ENCODE data around the gene PLXNA2. TPM values are rescaled to one million over a fixed set of nuclear protein-coding genes. Genes with fewer than 3 reads are reported as not detected.

The PLXNA2 gene
- polyA plus RNA-seq, 1 of the 3 experiments (the other 2 are of a cell fraction): 8.5 TPM

DNA sequence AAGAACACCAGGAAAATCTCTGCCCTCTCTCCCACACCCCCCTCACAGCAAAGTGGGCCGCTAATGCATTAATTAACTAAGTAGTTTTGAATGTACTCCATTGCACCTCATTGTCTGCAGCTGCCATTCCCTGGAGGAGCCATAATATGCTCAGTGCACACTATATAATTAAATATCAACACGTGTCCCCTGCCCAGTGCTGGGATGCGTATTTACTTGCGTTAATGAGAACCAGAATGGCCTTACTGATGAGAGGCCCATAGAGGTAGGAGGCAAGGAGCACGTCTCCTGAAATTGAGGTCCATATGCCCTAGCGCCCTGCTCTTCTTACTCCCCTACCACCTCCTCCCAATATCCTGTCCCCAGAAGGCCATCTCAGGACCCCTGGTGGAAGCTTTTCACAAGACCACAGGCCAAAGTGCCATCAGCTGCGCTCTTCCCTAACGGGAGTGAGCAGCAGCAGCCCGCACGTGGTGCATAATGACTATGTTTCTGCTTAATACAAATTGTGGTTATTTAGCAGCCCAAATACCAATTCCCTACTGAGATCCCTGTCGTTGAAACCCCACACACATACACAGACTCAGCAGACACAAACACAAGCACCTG lies 76.8 kb downstream of the PLXNA2 start:
- H3K4me3 ChIP-seq (ENCODE audit: low read depth in 2 of 2, low read length in 1 of 2): no peak overlapping the region
- peaks cover 4 to 7% of the 10 kb centered on the region in 2 experiments for H3K36me3 ChIP-seq (replicated peaks in 1 of 2; ENCODE audit: control insufficient read depth in 1 of 2, insufficient read depth in 2 of 2, low read length in 1 of 2)
- H3K79me2 ChIP-seq (ENCODE audit: insufficient read depth): peaks cover 58% of the 10 kb centered on the region
- peak in 1 of 2 experiments; percentile 57; a peak in 1 of 4 replicates for TF ChIP-seq EP300 (IDR thresholded peaks at IDR 0.05; ENCODE audit: borderline replicate concordance in 1 of 2, low read depth in 1 of 2, low read length in 1 of 2)
- no peak for TF ChIP-seq EZH2phosphoT487 (IDR thresholded peaks at IDR 0.05; ENCODE audit: borderline replicate concordance, low read depth)
- peak; percentile 69; the same call in 1 of the 2 replicates for TF ChIP-seq MXI1 (IDR thresholded peaks at IDR 0.05; ENCODE audit: low read depth, low read length)
- TF ChIP-seq TAF1 (IDR thresholded peaks at IDR 0.05; ENCODE audit: borderline replicate concordance, low read depth, low read length): no peak
- TF ChIP-seq TCF12 (IDR thresholded peaks at IDR 0.05): no peak
- TF ChIP-seq, protein P1, sequence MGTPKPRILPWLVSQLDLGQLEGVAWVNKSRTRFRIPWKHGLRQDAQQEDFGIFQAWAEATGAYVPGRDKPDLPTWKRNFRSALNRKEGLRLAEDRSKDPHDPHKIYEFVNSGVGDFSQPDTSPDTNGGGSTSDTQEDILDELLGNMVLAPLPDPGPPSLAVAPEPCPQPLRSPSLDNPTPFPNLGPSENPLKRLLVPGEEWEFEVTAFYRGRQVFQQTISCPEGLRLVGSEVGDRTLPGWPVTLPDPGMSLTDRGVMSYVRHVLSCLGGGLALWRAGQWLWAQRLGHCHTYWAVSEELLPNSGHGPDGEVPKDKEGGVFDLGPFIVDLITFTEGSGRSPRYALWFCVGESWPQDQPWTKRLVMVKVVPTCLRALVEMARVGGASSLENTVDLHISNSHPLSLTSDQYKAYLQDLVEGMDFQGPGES (IDR thresholded peaks at IDR 0.05; ENCODE audit: low read depth, low read length): no peak
- no peak for TF ChIP-seq FOSL2 (IDR thresholded peaks at IDR 0.05; ENCODE audit: borderline replicate concordance, low read depth)
- TF ChIP-seq, protein P2, sequence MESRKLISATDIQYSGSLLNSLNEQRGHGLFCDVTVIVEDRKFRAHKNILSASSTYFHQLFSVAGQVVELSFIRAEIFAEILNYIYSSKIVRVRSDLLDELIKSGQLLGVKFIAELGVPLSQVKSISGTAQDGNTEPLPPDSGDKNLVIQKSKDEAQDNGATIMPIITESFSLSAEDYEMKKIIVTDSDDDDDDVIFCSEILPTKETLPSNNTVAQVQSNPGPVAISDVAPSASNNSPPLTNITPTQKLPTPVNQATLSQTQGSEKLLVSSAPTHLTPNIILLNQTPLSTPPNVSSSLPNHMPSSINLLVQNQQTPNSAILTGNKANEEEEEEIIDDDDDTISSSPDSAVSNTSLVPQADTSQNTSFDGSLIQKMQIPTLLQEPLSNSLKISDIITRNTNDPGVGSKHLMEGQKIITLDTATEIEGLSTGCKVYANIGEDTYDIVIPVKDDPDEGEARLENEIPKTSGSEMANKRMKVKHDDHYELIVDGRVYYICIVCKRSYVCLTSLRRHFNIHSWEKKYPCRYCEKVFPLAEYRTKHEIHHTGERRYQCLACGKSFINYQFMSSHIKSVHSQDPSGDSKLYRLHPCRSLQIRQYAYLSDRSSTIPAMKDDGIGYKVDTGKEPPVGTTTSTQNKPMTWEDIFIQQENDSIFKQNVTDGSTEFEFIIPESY (IDR thresholded peaks at IDR 0.05; ENCODE audit: borderline replicate concordance, low read depth): no peak
- TF ChIP-seq SMC3 (IDR thresholded peaks at IDR 0.05; ENCODE audit: low read depth, low read length): no peak
- peak; percentile 33; the same call in 1 of the 2 replicates for TF ChIP-seq RCOR1 (IDR thresholded peaks at IDR 0.05; ENCODE audit: low read length)
- peak overlapping the region in 1 of 2 experiments; percentile 36; a peak in 1 of 4 replicates for H3K27ac ChIP-seq (ENCODE audit: low read depth in 2 of 2, low read length in 1 of 2)
- no peak for DNase-seq
- no peak overlapping the region for H3K9ac ChIP-seq
- no peaks in the 10 kb centered on the region for H3K9me2 ChIP-seq
- H3K4me2 ChIP-seq: no peak overlapping the region
- no peak overlapping the region for H2AFZ ChIP-seq (ENCODE audit: low read depth)
- H3K9me3 ChIP-seq: no peaks in the 10 kb centered on the region
- H3K4me1 ChIP-seq (ENCODE audit: control insufficient read depth in 1 of 2, insufficient read depth in 2 of 2, low read depth in 1 of 2, low read length in 1 of 2): peaks cover 22 to 78% of the 10 kb centered on the region in 2 experiments
- POLR2A ChIA-PET: no interaction called here
- no peaks in the 10 kb centered on the region for H3K27me3 ChIP-seq (ENCODE audit: insufficient read depth)
- no peaks in the 10 kb centered on the region for H4K20me1 ChIP-seq (ENCODE audit: insufficient read depth)
- H3F3A ChIP-seq (replicated peaks; ENCODE audit: insufficient read depth): peaks cover 8% of the 10 kb centered on the region
- CTCF ChIA-PET: interaction anchor here (0.7 to 3.3 kb wide), 8 partner anchors 8 to 78 kb away, joined by 3 to 14 read pairs (median 4); no protein-coding TSS in a partner anchor
- 84% methylated on average over 11 of the region's 11 CpGs for WGBS (ENCODE audit: low lambda C conversion rate)

DNA sequence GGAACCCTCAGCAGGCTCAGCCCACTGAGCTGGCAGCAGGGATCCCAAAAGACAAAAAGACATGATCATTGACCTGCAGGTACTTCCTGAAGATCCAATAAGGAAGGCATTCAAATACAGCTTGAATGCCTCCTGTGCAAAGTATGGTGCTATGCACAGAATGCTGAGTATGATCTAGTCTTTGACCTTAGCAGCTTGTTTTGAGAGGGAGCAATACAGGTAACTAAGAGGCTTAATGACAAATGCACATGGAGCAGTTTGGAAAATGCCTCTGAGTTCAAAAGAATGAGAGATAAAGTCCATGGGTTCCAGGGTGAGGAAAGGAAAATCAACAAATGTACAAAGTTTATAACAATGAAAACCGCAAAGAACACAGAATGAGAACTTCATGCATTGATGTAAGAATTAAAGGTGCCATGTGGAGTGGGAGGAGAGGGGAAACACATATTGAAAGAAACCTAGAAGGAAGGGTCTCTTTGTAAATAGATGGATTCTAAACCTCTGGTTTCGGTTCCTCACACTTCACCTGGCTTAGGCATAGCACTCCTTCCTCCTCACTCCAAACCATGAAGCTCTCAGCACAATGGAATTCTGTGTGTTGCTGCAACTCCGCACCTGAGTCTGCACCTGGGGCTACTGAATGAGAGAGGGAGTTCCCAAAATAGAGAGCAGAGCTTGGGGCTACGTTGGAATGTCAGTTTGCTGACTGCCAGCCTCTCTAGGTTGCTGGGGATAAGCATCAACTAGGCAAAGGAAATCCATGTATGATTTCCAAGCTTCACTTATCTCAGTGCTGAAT lies 77.6 kb downstream of the PLXNA2 start:
- Histone ChIP-seq H3K79me2 (ENCODE audit: insufficient read depth) (peaks cover 50% of the 10 kb centered on the region), H3K36me3 (replicated peaks in 1 of 2; ENCODE audit: control insufficient read depth in 1 of 2, insufficient read depth in 2 of 2, low read length in 1 of 2) (peaks cover 4 to 6% of the 10 kb centered on the region in 2 experiments), H3K4me1 (ENCODE audit: control insufficient read depth in 1 of 2, insufficient read depth in 2 of 2, low read depth in 1 of 2, low read length in 1 of 2) (peaks cover 27 to 85% of the 10 kb centered on the region in 2 experiments), H3K9me3 (no peaks in the 10 kb centered on the region), H3K27ac (ENCODE audit: low read depth in 2 of 2, low read length in 1 of 2) (peak overlapping the region; percentile 29 to 56; a peak in 3 of 4 replicates), H3K4me3 (ENCODE audit: low read depth in 2 of 2, low read length in 1 of 2) (no peak overlapping the region), H3K9me2 (no peaks in the 10 kb centered on the region), H3K9ac (no peak overlapping the region), H3F3A (replicated peaks; ENCODE audit: insufficient read depth) (peaks cover 12% of the 10 kb centered on the region), H3K27me3 (ENCODE audit: insufficient read depth) (no peaks in the 10 kb centered on the region), H3K4me2 (no peak overlapping the region), H4K20me1 (ENCODE audit: insufficient read depth) (no peaks in the 10 kb centered on the region), H2AFZ (ENCODE audit: low read depth) (no peak overlapping the region)
- WGBS (ENCODE audit: low lambda C conversion rate): 89% methylated on average over 4 of the region's 4 CpGs
- CTCF ChIA-PET: interaction anchor here (0.7 to 3.3 kb wide), 11 partner anchors 8 to 145 kb away, joined by 3 to 14 read pairs (median 3); no protein-coding TSS in a partner anchor
- no peak for DNase-seq
- POLR2A ChIA-PET: no interaction called here
- no peak for TF ChIP-seq POLR2AphosphoS5 (IDR thresholded peaks at IDR 0.05; ENCODE audit: low read depth, low read length)
- TF ChIP-seq, protein P3, sequence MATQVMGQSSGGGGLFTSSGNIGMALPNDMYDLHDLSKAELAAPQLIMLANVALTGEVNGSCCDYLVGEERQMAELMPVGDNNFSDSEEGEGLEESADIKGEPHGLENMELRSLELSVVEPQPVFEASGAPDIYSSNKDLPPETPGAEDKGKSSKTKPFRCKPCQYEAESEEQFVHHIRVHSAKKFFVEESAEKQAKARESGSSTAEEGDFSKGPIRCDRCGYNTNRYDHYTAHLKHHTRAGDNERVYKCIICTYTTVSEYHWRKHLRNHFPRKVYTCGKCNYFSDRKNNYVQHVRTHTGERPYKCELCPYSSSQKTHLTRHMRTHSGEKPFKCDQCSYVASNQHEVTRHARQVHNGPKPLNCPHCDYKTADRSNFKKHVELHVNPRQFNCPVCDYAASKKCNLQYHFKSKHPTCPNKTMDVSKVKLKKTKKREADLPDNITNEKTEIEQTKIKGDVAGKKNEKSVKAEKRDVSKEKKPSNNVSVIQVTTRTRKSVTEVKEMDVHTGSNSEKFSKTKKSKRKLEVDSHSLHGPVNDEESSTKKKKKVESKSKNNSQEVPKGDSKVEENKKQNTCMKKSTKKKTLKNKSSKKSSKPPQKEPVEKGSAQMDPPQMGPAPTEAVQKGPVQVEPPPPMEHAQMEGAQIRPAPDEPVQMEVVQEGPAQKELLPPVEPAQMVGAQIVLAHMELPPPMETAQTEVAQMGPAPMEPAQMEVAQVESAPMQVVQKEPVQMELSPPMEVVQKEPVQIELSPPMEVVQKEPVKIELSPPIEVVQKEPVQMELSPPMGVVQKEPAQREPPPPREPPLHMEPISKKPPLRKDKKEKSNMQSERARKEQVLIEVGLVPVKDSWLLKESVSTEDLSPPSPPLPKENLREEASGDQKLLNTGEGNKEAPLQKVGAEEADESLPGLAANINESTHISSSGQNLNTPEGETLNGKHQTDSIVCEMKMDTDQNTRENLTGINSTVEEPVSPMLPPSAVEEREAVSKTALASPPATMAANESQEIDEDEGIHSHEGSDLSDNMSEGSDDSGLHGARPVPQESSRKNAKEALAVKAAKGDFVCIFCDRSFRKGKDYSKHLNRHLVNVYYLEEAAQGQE (IDR thresholded peaks at IDR 0.05; ENCODE audit: low read depth, low read length): no peak
- TF ChIP-seq NRF1 (IDR thresholded peaks at IDR 0.05; ENCODE audit: low read depth, low read length): no peak
- TF ChIP-seq, protein P1 (IDR thresholded peaks at IDR 0.05; ENCODE audit: low read depth, low read length): no peak
- no peak for TF ChIP-seq TAF1 (IDR thresholded peaks at IDR 0.05; ENCODE audit: borderline replicate concordance, low read depth, low read length)
- TF ChIP-seq SMC3 (IDR thresholded peaks at IDR 0.05; ENCODE audit: low read depth, low read length): no peak

Data from SK-N-SH (cell line).